GM19025 (cell line): ENCODE results near the gene PPARG.
"Not testable (repeated sequence)": the region's sequence is repeated elsewhere in the genome, so short reads cannot be mapped to it uniquely, and the experiment has no call there.

ENCODE experiments used
- ATAC-seq: cut with Tn5 transposase; IDR thresholded peaks from one replicate; pipeline ENCODE4 v1.9.1; 2021; ENCODE audit warnings: mild to moderate bottlenecking, low read depth, moderate library complexity; ENCODE audit not compliant: unreplicated experiment

The PPARG gene

DNA sequence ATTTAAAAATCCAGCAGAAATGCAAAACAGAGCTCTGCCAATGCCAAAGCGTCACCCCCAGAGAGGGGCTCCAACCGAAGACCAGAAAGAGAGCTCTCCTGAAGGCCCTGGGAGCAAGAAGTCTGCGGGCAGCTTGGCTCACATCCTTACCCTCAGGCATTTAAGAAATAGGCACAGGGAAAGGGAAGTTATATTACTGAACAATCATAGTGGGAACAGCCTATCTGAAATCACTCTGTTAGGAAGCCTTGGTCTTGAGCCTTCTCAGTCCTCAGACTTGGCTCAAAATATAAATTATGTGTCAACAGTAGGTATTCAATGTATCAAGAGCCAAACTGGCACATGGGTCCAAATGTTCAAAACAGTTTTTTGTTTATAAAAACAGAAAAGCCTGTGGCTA lies 10.3 kb upstream of the PPARG start:
- ATAC-seq: no peak

DNA sequence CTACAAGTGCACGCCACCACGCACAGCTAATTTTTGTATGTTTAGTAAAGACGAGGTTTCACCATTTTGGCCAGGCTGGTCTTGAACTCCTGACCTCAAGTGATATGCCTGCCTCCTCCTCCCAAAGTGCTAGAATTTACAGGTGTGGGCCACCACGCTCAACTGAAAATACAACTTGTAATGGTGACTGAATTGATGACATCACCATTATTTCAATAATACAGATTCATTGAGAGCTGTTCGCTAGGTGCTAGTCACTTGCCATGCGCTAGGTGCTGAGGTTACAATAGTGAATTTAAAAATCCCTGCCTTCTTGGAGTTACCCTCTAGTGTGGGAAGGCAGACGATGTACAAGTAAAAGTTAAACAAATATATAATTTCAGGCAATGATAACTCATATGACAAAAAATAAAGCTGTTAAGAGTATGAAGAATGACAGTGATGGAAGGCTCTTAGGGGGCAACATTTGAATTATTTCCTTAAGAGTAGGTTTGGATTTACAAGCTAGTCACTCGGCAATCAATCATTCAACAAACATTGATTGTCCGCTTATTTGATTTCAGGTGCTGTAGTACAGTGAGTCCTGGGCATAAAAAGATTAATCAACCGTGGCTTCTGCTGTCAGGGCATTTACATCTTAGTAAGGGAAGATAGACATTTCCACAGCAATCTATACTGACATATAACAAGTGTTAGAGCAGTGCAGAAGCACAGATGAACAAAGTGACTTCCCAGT lies 9.1 kb upstream of the PPARG start:
- no peak for ATAC-seq

DNA sequence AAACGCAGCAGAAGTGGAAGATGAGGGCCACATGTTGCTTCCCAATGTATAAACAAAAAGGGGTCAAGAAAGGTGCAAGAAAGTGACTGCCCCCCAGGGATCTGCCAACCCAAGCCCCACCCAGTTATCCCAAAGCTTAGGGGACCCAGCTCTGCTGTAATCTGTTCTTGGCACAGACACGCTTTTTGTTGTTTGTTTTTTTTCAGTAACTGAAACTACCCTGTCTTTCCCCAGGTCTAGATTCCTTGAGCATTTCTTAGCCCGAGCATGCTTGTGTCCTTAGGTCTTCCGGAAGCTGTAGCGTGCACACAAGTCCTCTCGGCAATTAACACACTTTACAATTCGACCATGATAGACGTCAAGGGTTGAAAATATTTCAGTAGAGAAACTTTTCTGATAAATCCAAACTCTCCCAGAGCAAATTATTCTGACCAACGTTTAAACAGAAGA lies 8.5 kb upstream of the PPARG start:
- no peak for ATAC-seq

DNA sequence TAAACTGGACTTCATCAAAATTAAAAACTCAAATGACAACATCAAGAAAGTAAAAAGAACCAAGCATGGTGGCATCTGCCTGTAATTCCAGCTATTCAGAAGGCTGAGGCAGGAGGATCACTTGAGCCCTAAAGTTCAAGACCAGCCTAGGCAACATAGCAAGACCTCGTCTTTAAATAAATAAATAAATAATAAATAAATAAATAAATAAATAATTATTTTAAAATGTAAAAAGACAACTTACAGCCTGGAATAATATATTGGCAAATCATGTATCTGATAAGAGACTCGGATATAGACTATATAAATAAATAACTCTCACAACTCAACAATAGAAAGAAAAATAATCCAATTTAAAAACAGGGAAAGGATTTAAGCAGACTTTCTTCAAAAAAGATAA lies 4.3 kb upstream of the PPARG start:
- no peak for ATAC-seq

DNA sequence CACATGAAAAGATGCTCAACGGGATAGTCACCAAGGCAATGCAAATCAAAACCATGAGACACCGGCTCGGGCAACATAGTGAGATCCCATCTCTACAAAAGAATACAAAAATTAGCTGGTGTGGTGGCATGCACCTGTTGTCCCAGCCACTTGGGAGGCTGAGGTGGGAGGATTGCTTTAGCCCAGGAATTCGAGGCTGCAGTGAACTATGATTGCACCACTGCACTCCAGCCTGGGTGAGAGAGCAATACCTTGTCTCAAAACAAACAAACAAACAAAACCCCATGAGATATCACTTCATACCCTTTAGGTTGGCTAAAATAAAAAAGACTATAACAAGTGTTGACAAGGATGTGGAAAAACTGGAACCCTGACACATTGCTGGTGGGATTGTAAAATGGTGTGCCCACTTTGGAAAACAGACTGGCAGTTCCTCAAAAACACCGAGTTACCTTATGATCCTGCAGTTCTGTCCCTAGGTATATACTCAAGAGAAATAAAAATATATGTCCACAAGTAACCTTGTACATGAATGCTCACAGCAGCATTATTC lies 3.8 kb upstream of the PPARG start:
- no peak for ATAC-seq

DNA sequence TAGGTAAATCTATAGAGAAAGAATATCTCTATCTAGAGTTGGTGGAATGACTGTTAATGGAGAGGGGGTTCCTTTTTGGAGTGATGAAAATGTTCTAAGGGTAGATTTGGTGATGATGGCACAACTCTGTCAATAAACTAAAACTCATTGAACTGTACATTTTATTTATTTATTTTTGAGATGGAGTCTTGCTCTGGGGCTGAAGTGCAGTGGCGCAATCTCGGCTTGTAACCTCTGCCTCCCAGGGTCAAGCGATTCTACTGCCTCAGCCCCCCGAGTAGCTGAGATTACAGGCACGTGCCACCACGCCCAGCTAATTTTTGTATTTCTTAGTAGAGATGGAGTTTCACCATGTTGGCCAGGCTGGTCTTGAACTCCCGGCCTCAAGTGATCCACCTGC lies 3.1 kb upstream of the PPARG start:
- ATAC-seq: not testable (repeated sequence)

DNA sequence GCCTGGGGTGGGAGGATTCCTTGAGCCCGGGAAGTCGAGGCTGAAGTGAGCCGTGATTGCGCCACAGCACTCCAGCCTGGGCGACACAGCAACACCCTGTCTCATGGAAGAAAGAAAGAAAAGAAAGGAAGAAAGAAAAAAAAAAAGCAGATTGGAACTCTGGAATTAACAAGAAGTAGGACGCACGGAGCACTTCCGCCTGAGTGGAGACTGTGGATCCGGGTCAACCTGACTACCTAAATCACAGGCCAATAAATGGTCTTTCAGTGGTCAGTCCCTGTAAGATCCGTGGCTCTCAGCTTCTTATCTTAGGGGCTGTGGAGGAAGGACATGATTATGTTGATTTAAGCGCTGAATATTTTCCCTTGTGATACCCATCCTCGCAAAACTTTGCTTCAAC lies 2.4 kb upstream of the PPARG start:
- no peak for ATAC-seq

DNA sequence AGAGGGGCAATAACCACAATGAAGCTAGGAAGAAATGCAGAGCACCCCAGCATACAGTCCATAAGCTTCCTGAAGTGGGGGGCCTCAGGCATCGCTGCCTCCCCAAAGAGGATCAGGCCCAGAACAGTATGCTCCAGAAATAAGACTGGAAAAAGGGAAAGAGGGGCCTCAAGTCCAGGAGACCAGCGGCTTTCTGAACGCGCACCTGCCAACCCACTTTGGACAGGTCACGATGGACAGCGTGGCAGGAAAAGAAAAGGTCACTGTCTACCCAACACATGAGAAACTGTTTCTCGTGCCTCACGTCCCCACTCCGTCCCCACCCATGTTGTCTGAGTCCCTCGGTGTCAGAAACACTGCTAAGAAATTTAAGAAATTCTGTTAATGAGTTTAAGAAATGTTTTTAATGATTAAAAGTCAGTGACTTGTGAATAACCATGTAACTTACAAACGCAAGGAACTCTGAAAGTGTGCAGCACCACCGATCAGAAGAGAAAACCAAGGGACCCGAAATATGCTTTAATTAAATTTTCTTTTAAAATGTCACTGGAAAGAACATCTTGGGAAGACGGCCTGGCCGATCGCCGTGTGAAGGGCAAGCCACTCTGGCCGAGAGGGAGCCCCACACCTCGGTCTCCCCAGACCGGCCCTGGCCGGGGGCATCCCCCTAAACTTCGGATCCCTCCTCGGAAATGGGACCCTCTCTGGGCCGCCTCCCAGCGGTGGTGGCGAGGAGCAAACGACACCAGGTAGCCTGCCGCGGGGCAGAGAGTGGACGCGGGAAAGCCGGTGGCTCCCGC lies 1.7 kb upstream of the PPARG start:
- no peak for ATAC-seq

DNA sequence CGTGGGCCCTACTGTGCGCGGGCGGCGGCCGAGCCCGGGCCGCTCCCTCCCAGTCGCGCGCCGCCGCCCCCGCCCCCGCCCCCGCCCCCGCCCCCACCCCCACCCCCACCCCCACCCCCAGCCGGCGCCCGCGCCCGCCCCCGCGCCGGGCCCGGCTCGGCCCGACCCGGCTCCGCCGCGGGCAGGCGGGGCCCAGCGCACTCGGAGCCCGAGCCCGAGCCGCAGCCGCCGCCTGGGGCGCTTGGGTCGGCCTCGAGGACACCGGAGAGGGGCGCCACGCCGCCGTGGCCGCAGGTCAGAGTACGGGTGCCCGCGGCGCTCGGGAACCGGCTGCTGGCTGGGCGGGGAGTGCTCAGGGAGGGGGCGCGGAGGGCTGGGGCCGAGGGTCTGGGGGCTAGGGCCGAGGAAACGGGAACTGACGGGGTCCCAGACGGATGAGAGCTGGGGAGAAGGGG lies 1.1 kb upstream of the PPARG start:
- no peak for ATAC-seq

DNA sequence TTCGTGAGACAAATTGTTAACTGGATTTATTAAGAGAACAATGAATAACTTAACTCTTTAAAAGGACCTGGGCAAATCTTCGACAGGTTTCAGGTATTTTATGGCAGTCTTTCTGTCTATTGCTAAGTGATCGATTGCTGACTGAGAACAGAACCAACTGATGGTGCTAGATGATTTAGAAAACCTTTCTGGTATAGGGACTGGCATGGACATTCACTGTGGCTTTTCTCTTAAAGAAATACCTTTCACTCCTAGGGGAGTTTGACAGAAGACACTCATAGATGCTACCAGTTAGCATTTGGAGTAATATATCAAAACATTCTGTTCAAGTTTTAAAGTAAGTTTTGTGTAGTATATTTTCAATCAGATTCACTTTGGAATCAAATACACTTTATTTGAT lies 654 bp downstream of the PPARG start:
- no peak for ATAC-seq

DNA sequence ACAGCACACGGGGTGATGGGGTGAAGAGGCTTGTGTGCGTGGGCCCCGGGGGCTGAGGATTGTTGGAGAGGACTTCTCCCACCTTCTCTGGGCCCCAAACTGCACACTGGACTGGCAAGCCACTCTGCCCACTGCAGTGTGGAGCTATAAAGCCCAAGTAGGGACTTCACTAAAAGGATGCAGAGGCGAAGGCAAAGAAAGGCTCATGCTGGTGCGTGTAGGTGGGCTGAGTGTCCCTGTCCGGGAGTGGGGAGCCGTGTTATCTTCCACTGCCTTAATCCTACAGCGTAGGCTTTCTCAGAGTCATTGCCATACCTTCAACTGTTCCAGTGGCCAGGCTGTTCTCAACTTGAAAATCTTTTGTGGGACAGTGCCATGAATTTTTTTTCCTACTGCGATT lies 3.9 kb downstream of the PPARG start:
- ATAC-seq: no peak

DNA sequence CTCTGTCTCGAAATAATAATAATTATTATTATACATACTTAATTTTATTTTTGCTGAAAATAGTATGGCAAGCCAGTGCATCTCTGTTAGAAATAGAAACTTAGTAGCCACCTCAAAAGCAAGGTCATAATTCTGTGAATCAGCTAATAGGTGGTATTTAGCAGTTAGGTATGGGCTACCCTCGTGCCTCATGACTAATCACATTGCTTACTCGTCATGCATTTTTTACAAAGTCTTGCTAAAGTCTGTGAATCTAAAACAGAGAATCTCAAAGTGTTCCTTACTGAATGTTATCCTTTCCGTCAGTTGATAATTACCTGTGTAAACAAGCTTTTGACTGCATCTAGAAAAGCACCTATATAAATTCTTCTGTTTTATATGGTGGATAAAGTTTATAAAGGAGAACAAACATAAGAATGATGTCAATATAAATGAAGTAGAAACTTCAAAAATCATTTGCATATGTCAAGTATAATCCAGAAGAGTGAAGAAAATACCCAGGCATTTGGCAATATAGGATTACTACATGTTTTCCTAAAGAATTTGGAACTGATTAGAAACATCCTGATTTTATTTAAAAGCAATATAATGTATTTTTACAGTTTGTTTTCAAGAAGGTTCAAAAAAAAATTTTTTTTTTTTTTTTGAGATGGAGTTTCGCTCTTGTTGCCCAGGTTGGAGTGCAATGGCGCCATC lies 6.2 kb downstream of the PPARG start:
- no peak for ATAC-seq

DNA sequence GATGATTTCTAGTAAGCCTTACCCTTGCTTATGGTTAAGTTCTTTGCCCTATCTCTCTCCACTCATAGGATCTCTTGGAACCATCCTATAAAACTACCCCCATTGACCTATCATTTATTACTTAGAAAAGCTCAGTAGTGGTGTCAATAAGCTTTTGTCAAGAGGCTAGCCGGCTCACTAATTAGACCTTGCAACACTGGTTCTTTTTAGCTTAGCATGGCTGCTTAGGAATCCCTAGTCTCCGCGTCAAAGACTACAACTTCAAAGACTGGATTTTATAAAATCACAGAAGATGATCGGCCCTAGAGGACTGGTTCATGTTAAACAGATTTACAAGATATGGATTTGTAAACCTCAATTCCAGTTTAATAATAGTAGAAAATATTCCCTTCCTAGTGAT lies 7.6 kb downstream of the PPARG start:
- no peak for ATAC-seq

DNA sequence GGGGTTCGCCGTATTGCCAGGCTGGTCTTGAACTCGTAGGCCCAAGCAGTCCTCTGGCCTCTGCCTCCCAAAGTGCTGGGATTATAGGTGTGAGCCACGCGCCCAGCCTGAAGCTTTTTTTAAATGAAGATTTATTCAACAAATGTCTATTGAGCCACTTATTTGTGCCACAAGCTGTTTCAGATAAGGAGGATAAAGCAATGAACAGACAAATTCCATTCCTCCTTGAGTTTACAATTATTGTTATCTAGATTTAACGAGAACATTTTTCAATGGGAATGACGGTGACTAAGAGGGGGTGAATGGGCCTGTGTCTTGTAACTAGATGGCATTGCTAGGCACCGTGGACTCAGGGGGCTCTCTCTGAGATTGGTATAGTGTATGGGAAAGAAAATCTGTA lies 10.2 kb downstream of the PPARG start:
- ATAC-seq: no peak

DNA sequence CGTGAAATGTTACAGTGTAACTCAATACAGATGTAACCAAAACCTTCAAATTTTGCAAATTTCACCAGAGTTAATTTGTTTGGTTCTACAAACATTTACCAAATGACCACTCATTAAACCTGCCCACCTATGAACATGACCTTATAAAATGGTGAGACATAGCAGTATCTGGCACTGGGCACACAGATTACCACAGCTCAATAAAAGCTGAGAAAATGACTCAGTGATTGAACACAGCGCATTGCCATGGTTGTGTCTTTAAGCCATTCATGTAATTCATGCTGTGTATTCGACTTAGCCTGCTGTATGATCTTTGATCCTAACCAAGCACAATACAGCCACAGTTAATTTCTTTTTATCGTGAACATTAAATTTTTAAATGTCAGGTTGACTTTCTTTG lies 11.3 kb downstream of the PPARG start:
- no peak for ATAC-seq

DNA sequence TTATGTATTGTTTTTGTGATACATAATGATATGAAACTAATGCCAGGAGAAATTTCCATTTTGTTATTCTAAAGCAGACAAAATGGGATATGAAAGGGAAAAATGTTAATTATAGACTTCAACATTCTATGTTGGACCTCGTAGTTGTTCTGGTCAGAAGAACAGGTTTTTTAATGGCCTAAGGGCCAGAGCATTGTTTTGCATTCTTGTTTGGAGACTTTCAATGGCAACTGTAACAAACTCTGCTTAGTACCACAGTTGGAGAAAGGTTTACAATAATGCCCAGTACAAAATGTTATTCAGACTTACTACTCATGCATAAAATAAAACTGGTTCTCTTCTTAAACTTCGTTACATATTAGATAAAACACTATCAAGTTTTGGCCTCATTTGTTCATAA lies 12.2 kb downstream of the PPARG start:
- no peak for ATAC-seq

DNA sequence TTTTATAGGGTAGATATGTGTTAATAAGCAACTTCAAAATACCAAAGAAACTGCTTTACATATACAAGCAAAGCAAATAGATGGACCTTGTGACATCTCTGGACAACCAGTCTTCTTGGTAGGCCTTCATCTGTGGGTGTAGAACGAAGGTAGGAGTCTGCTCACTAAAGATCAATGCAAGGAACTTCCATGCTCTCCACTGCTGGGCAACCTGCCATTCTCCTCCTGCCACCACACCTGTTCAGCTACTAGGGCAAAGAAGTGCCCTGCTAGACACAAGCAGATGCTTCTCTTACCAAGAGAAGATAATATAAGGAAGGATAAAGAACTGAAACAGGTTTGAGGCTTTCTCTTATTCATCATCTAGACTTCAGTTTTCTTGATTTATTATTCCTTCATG lies 12.6 kb downstream of the PPARG start:
- no peak for ATAC-seq

DNA sequence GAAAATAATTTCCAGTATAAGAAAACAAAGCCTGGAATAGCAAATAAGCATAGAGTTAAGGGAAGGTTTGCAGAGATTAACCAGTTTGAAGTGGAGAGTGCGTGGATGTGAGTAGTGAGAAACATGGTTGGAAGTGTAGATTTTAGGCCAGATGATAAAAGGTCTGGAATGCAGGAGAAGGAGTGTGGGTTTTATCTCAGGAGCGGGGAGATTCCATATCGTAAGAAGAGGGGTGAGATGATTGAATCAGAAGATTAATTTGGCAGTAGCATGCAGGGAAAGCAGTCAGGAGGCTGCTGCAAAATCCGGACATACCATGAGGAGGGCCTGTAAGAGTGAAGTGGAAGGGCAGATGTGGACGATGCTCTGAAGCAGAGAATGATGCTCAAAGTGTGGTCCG lies 13.7 kb downstream of the PPARG start:
- no peak for ATAC-seq

DNA sequence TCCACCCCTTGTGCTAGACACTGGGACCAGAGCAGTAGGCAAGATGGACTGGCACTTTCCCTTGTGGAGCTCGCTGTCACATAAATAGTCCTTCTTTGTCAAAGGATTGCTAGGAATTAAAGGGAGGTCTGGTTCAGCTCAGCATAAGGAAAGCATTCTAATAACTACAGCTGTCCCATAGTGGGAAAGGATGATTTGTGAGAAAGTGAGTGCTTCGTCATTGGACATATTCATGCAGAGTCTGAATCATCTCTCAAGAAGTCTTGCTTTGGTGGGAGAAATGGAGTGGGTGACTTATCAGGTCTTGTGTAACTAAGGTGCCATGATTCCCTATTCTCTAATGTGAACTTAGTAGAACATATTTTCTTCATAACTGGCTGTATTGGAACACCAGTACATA lies 14.7 kb downstream of the PPARG start:
- no peak for ATAC-seq

DNA sequence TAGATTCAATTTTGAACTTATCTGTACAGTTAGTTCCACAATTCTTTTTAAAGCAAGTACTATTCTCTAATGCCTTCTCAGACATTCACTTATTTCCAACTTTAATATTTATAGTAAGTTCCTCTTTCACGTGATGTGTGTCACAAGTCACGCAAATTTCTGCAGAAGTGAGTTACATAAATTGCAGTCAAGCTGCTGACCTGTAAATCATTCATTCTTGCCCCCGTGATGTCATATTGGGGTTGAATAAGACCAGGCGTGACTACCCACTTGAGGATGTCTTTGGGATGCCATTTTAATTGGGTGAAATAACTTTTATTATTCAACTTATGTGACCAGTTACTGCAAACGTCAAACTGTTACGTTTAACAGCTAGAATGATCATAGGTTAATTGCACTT lies 15.1 kb downstream of the PPARG start:
- no peak for ATAC-seq

DNA sequence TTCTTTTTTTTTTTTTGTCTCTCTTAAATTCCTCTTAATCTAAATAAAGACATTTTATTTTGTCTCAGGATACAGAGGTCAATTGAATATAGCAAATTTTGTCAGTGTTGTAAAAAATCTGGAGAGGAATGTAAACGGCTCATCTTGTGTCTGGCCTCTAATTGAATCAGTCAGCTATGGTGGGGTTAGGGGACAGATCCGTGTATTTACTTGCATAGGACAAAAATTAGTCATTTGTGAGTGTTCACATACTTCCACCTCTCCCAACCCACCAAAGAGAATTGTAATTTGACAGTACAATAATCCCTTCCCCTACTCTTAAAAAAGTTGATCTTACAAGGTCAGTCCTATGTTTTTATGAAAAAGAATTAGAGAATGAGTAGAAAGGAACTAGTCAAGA lies 18.3 kb downstream of the PPARG start:
- no peak for ATAC-seq
